OCI-LY1 (cell line): Measurements from ENCODE around the gene AIRE.

Source experiments
- H2AFZ ChIP-seq: fragments of 200-600 bp; sonication (generic), shearing (Covaris generic); 2 replicates; pipeline ENCODE4 v1.6.0; 2014; ENCODE audit warnings: antibody characterized with exemption, mild to moderate bottlenecking, low read length
- H3F3A ChIP-seq: fragments of 200-600 bp; sonication (generic), shearing (Covaris generic); 2 replicates; pipeline ENCODE4 v1.6.0; 2014; ENCODE audit warnings: mild to moderate bottlenecking, antibody characterized with exemption, low read length, moderate library complexity; ENCODE audit not compliant: insufficient read depth
- H3K27ac ChIP-seq: fragments of 200-600 bp; sonication (generic); 2 replicates; pipeline ENCODE4 v1.5.1; 2014; ENCODE audit warnings: low read length, mixed run types, mild to moderate bottlenecking, low read depth; ENCODE audit not compliant: poor library complexity, severe bottlenecking
- H3K27me3 ChIP-seq: fragments of 200-600 bp; sonication (generic); 2 replicates; pipeline ENCODE4 v1.6.0; 2014; ENCODE audit warnings: antibody characterized with exemption, mild to moderate bottlenecking, low read length, moderate library complexity; ENCODE audit not compliant: insufficient read depth
- H3K36me3 ChIP-seq: fragments of 200-600 bp; sonication (generic); 2 replicates; pipeline ENCODE4 v1.6.1; 2014; ENCODE audit warnings: mild to moderate bottlenecking, antibody characterized with exemption, low read length, moderate library complexity, mixed read lengths; ENCODE audit not compliant: insufficient read depth
- H3K4me1 ChIP-seq: fragments of 200-600 bp; sonication (generic); 2 replicates; pipeline ENCODE4 v1.5.1; 2014; ENCODE audit warnings: mild to moderate bottlenecking, low read length, moderate library complexity; ENCODE audit not compliant: insufficient read depth, severe bottlenecking
- H3K4me2 ChIP-seq: fragments of 200-600 bp; sonication (generic), shearing (Covaris generic); 2 replicates; pipeline ENCODE4 v1.6.1; 2014; ENCODE audit warnings: low read length
- H3K4me3 ChIP-seq: fragments of 200-600 bp; sonication (generic); 2 replicates; pipeline ENCODE4 v1.5.1; 2014; ENCODE audit warnings: low read length, low read depth, mild to moderate bottlenecking, mixed read lengths; ENCODE audit not compliant: poor library complexity, severe bottlenecking
- H3K79me2 ChIP-seq: fragments of 200-600 bp; shearing (Covaris generic); 2 replicates; pipeline ENCODE4 v1.6.1; 2016; ENCODE audit warnings: mixed run types, low read length, mixed read lengths; ENCODE audit not compliant: insufficient read depth
- H3K9ac ChIP-seq: fragments of 200-600 bp; sonication (generic), shearing (Covaris generic); 2 replicates; pipeline ENCODE4 v1.6.1; 2014; ENCODE audit warnings: mild to moderate bottlenecking, low read length, mixed read lengths
- H3K9me2 ChIP-seq: fragments of 200-600 bp; sonication (generic), shearing (Covaris generic); 2 replicates; pipeline ENCODE4 v1.6.1; 2014; ENCODE audit warnings: low read depth, mild to moderate bottlenecking, low read length, mixed read lengths
- H3K9me3 ChIP-seq: fragments of 200-600 bp; shearing (Covaris generic); 2 replicates; pipeline ENCODE4 v1.6.1; 2014; ENCODE audit warnings: low read length, mixed read lengths
- H4K20me1 ChIP-seq: fragments of 200-600 bp; sonication (generic), shearing (Covaris generic); 2 replicates; pipeline ENCODE4 v1.6.0; 2016; ENCODE audit warnings: mild to moderate bottlenecking, low read length; ENCODE audit not compliant: insufficient read depth
- EZH2 ChIP-seq: fragments of 200-600 bp; sonication (generic), shearing (Covaris generic); IDR thresholded peaks from 2 replicates; pipeline ENCODE4 v1.8.0; 2017; ENCODE audit warnings: borderline replicate concordance, mixed run types, mild to moderate bottlenecking, antibody characterized with exemption, low read length, moderate library complexity, mixed read lengths
- TF ChIP-seq, protein P1 (sequence below): fragments of 200-600 bp; sonication (generic), shearing (Covaris generic); IDR thresholded peaks from 2 replicates; pipeline ENCODE4 v1.5.1; 2017; ENCODE audit warnings: mild to moderate bottlenecking, antibody characterized with exemption, low read length, moderate library complexity, mixed read lengths

AIRE gene

DNA sequence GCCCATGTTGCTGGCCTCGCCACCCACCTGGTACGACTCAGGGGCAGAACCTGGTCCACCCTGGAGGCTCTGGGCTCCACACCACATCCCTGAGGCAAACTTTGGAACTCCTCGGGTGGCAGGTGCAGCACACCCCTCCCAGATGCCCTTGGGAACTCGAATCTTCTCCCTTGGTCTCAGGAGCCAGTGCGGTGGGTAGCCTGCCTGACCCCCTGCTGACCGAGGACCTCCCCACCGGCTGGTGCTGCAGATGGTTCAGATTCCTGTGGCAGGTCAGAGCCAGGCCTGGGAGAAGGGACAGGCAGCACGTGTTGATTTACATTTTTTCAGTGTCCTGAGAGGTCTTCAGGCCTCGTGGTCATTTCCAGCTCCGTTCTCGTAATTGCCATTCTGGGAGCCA, 59.8 kb downstream of the AIRE start:
- H3K9ac ChIP-seq, result no peak overlapping the region
- no peaks in the 10 kb centered on the region; the same call in 1 of the 2 replicates for H3K27me3 ChIP-seq
- no peaks in the 10 kb centered on the region for H3K36me3 ChIP-seq
- H3K9me3 ChIP-seq, result no peaks in the 10 kb centered on the region
- H3K4me1 ChIP-seq, result no peaks in the 10 kb centered on the region
- H3K79me2 ChIP-seq, result no peaks in the 10 kb centered on the region
- no peak overlapping the region for H3K4me3 ChIP-seq
- no peaks in the 10 kb centered on the region for H3F3A ChIP-seq
- H3K4me2 ChIP-seq, result no peak overlapping the region
- no peak overlapping the region for H3K27ac ChIP-seq
- H4K20me1 ChIP-seq, result no peaks in the 10 kb centered on the region
- TF ChIP-seq, protein P1, sequence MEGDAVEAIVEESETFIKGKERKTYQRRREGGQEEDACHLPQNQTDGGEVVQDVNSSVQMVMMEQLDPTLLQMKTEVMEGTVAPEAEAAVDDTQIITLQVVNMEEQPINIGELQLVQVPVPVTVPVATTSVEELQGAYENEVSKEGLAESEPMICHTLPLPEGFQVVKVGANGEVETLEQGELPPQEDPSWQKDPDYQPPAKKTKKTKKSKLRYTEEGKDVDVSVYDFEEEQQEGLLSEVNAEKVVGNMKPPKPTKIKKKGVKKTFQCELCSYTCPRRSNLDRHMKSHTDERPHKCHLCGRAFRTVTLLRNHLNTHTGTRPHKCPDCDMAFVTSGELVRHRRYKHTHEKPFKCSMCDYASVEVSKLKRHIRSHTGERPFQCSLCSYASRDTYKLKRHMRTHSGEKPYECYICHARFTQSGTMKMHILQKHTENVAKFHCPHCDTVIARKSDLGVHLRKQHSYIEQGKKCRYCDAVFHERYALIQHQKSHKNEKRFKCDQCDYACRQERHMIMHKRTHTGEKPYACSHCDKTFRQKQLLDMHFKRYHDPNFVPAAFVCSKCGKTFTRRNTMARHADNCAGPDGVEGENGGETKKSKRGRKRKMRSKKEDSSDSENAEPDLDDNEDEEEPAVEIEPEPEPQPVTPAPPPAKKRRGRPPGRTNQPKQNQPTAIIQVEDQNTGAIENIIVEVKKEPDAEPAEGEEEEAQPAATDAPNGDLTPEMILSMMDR, result no peak
- TF ChIP-seq EZH2, result no peak
- no peaks in the 10 kb centered on the region for H3K9me2 ChIP-seq
- H2AFZ ChIP-seq, result no peak overlapping the region

DNA sequence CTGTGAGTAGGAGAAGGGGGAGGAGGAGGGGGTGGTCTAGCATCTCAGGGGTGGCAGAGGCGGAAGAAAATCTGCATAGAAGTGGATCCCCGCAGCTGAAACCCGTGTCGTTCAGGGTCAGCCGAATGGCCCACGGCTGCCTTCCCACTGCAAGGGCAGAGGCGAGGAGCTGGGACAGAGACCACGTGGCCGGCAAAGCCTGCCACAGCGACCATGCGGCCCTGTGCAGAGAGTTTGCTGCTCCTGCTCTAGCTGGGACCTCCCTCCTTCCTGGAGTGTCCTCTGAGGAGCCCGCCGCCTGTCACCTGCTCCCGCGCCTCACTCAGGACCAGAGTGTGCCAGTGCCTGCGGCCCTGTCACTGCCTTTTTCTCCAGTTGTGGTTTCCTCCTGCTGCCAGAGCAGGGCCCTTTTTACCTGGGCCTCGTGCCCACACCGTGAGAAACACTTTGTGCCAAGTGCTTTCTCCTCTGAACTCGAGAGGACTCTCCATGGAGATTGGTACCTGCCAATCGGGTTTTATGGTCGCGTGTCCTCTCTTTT, 62.3 kb downstream of the AIRE start:
- no peak overlapping the region for H3K4me3 ChIP-seq
- H4K20me1 ChIP-seq, result no peaks in the 10 kb centered on the region
- no peak overlapping the region for H3K9ac ChIP-seq
- no peaks in the 10 kb centered on the region for H3K79me2 ChIP-seq
- no peak overlapping the region for H3K4me2 ChIP-seq
- H3K27me3 ChIP-seq, result no peaks in the 10 kb centered on the region; the same call in 1 of the 2 replicates
- TF ChIP-seq, protein P1, result no peak
- TF ChIP-seq EZH2, result no peak
- H3F3A ChIP-seq, result no peaks in the 10 kb centered on the region
- H3K4me1 ChIP-seq, result no peaks in the 10 kb centered on the region
- no peak overlapping the region for H2AFZ ChIP-seq
- no peaks in the 10 kb centered on the region for H3K36me3 ChIP-seq
- H3K9me3 ChIP-seq, result no peaks in the 10 kb centered on the region
- no peaks in the 10 kb centered on the region for H3K9me2 ChIP-seq
- H3K27ac ChIP-seq, result no peak overlapping the region
